ENCODE measurements around the gene LTB.

LTB gene, protein sequence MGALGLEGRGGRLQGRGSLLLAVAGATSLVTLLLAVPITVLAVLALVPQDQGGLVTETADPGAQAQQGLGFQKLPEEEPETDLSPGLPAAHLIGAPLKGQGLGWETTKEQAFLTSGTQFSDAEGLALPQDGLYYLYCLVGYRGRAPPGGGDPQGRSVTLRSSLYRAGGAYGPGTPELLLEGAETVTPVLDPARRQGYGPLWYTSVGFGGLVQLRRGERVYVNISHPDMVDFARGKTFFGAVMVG

DNA sequence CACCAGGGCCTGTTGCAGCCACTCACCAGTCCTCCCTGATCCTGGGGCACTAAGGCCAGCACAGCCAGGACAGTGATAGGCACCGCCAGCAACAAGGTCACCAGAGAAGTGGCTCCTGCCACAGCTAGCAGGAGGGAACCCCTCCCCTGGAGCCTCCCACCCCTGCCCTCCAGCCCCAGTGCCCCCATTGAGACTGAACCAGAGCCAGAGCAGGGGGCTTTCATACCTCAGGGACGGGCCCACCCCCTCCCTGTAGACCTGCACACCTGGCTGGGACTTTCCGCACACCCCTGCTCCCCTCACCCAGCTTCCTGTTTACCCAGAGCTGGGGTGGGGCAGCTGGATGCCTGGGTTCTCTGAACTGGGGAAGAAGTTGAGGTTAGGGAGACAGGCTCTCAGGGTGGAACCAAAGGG is at the start of gene LTB:
TSS of gene LTB (minus strand) at position 195 of the 414 bp plus-strand sequence. CDS start at position 188, 7 bp downstream.
- TF ChIP-seq, protein P1, sequence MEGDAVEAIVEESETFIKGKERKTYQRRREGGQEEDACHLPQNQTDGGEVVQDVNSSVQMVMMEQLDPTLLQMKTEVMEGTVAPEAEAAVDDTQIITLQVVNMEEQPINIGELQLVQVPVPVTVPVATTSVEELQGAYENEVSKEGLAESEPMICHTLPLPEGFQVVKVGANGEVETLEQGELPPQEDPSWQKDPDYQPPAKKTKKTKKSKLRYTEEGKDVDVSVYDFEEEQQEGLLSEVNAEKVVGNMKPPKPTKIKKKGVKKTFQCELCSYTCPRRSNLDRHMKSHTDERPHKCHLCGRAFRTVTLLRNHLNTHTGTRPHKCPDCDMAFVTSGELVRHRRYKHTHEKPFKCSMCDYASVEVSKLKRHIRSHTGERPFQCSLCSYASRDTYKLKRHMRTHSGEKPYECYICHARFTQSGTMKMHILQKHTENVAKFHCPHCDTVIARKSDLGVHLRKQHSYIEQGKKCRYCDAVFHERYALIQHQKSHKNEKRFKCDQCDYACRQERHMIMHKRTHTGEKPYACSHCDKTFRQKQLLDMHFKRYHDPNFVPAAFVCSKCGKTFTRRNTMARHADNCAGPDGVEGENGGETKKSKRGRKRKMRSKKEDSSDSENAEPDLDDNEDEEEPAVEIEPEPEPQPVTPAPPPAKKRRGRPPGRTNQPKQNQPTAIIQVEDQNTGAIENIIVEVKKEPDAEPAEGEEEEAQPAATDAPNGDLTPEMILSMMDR (IDR thresholded peaks at IDR 0.05; ENCODE audit: low read depth, low read length), result no peak
- no peak for TF ChIP-seq MYC (IDR thresholded peaks at IDR 0.05; ENCODE audit: low read depth, low read length)
- no peak for TF ChIP-seq POLR2A (IDR thresholded peaks at IDR 0.05; ENCODE audit: extremely low read depth, insufficient read length)
- TF ChIP-seq, protein P2, sequence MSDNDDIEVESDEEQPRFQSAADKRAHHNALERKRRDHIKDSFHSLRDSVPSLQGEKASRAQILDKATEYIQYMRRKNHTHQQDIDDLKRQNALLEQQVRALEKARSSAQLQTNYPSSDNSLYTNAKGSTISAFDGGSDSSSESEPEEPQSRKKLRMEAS (IDR thresholded peaks at IDR 0.05; ENCODE audit: low read depth, low read length), result no peak
- peak; percentile 56 for DNase-seq (ENCODE audit: low read depth)
- H3K4me3 ChIP-seq (ENCODE audit: low read depth, low read length), result peak within 1 kb of the TSS; percentile 92

DNA sequence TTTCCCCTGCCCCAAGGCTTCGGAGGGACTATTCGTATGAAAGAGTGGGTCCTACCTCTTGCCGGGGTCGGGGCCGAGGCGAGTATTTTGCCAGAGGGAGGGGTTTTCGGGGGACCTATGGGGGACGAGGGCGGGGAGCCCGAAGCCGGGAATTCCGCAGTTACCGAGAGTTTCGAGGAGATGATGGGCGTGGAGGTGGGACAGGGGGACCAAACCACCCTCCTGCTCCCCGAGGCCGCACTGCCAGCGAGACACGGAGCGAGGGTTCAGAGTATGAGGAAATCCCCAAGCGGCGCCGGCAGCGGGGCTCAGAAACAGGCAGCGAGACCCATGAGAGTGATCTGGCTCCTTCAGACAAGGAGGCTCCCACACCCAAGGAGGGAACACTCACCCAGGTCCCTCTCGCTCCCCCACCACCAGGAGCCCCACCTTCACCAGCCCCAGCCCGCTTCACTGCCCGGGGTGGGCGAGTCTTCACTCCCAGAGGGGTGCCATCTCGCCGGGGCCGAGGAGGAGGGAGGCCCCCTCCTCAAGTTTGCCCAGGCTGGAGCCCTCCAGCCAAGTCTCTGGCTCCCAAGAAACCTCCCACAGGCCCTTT is 49.6 kb upstream of the LTB start:
- no peak overlapping the region for H3K4me3 ChIP-seq (ENCODE audit: low read depth, low read length)
- DNase-seq (ENCODE audit: low read depth), result no peak
- TF ChIP-seq POLR2A (IDR thresholded peaks at IDR 0.05; ENCODE audit: extremely low read depth, insufficient read length) (peak; percentile 32), MYC (IDR thresholded peaks at IDR 0.05; ENCODE audit: low read depth, low read length) (no peak)

DNA sequence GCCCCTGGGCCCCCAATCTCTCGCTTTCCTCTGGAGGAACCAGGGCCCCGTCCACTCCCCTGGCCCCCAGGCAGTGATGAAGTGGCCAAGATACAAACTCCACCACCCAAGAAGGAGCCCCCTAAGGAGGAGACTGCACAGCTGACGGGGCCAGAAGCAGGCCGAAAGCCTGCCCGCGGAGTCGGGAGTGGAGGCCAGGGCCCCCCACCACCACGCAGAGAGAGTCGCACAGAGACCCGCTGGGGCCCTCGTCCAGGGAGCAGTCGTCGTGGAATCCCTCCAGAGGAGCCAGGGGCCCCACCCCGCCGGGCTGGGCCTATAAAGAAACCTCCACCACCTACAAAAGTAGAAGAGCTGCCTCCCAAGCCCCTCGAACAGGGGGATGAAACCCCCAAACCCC is 49.0 kb upstream of the LTB start:
- H3K4me3 ChIP-seq (ENCODE audit: low read depth, low read length), result no peak overlapping the region
- TF ChIP-seq, protein P1 (IDR thresholded peaks at IDR 0.05; ENCODE audit: low read depth, low read length), result no peak
- TF ChIP-seq MYC (IDR thresholded peaks at IDR 0.05; ENCODE audit: low read depth, low read length), result no peak
- no peak for TF ChIP-seq POLR2A (IDR thresholded peaks at IDR 0.05; ENCODE audit: extremely low read depth, insufficient read length)
- TF ChIP-seq, protein P2 (IDR thresholded peaks at IDR 0.05; ENCODE audit: low read depth, low read length), result no peak
- DNase-seq (ENCODE audit: low read depth), result no peak

DNA sequence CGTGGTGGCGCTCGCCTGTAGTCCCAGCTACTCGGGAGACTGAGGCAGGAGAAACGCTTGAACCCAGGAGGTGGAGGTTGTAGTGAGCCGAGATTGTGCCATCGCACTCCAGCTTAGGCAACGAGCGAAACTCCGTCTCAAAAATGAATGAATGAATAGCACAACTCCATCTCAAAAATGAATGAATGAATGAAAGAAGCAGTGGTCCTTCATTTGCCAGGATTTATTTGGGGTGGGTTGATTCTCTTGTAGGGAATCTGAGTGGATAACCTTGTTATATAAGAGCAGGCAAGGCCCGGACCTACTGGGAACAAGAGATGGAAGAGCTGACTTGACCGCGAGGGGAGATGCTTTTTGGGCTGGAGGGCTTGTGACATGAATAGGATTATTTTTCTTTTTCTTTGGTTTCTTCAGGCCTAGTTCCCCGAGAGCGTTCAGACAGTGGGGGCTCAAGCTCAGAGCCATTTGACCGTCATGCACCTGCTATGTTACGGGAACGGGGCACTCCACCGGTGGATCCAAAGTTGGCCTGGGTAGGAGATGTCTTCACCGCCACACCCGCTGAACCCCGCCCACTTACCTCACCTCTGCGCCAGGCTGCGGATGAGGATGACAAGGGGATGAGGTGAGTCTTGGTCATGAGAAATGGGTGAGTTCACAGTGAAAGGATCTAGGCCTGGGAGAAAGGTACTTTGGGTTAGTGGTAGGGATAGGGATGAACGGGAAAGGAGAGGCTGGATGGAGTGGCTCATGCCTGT is 48.1 kb upstream of the LTB start:
- no peak for DNase-seq (ENCODE audit: low read depth)
- TF ChIP-seq, protein P2 (IDR thresholded peaks at IDR 0.05; ENCODE audit: low read depth, low read length), result no peak
- TF ChIP-seq POLR2A (IDR thresholded peaks at IDR 0.05; ENCODE audit: extremely low read depth, insufficient read length) (no peak), MYC (IDR thresholded peaks at IDR 0.05; ENCODE audit: low read depth, low read length) (no peak)
- TF ChIP-seq, protein P1 (IDR thresholded peaks at IDR 0.05; ENCODE audit: low read depth, low read length), result no peak
- no peak overlapping the region for H3K4me3 ChIP-seq (ENCODE audit: low read depth, low read length)

DNA sequence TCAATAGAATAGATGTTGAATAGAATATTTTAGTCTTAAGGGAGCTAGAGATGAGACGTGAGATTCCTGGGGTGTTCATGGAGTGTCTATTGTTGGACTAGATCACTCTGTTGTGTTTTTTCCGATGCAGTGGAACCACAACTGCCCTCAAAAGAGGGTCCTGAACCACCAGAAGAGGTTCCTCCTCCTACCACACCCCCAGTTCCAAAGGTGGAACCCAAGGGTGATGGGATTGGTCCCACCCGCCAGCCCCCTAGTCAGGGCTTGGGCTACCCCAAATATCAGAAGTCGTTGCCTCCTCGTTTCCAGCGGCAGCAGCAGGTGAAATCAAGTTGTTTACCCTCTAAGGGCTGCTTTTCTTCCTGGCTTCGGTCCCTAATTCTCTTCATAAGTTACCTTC is 46.8 kb upstream of the LTB start:
- no peak for DNase-seq (ENCODE audit: low read depth)
- no peak for TF ChIP-seq POLR2A (IDR thresholded peaks at IDR 0.05; ENCODE audit: extremely low read depth, insufficient read length)
- TF ChIP-seq, protein P1 (IDR thresholded peaks at IDR 0.05; ENCODE audit: low read depth, low read length), result no peak
- TF ChIP-seq, protein P2 (IDR thresholded peaks at IDR 0.05; ENCODE audit: low read depth, low read length), result no peak
- TF ChIP-seq MYC (IDR thresholded peaks at IDR 0.05; ENCODE audit: low read depth, low read length), result no peak
- H3K4me3 ChIP-seq (ENCODE audit: low read depth, low read length), result no peak overlapping the region
